HG03354 (cell line): ENCODE measurements around the gene GREB1.

Experiments
- ATAC-seq: cut with Tn5 transposase; IDR thresholded peaks from one replicate; pipeline ENCODE4 v1.9.1; 2021; ENCODE audit warnings: mild to moderate bottlenecking; ENCODE audit not compliant: unreplicated experiment, poor library complexity, severe bottlenecking

GREB1 gene

DNA sequence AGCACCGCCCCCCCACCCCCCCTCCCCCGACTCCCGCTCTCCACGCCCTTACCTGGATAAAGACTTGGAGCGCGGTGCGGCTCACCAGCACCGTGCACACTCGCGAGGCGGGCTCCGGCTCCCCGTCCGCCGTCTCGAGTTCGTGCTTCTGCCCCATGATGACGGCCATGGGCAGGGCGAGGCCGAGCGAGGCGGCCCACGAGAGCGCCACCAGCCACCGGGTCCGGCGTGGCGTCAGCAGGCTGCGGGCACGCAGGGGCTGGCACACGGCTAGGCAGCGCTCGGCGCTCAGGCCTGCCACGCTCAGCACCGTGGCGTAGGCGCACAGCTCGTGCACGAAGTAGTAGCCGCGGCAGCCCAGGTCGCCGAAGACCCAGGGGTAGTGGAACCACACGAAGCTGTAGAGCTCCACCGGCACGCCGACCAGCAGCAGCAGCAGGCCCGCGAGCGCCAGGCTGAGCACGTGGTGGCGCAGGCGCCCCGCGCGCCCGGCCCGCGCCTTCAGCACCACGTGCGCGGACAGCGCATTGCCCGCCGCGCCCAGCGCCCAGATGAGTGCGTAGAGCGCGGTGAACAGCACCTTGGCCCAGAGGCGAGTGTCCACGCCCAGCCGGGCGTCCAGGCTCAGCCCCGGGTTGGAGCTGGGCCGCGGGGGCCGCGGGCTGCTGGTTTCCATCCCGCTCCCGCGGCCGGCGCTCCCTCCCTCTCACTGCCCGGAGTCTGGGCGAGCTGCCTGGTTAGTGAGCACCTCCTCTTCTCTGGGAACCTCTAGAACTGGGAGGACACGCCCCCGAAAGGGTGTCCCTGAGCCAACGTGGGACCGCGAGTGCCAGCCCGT lies 135.8 kb downstream of the GREB1 start, which contains the start of gene NTSR2:
TSS of gene NTSR2 (minus strand) at position 742 of the 838 bp plus-strand sequence. CDS start at position 676, 66 bp downstream.
- no peak for ATAC-seq

DNA sequence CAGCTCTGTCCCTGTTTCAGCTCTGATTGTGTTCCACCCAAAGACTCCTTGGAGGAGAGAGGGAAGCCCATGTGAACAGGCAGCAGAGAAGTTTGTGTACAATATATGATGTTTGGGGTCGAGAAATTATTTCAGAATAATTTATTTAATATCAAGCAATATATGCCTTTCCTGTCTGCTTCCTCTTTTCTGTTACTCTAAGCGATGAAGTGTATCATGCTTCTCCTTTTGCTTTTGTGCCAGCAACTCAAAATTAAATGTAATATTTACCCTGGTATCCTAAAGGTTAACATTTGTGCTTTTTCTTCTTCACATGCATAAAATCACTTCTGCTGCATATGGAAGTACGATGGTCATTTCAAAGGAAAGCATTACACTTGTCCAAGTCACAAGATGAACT lies 138.6 kb downstream of the GREB1 start:
- ATAC-seq = no peak

DNA sequence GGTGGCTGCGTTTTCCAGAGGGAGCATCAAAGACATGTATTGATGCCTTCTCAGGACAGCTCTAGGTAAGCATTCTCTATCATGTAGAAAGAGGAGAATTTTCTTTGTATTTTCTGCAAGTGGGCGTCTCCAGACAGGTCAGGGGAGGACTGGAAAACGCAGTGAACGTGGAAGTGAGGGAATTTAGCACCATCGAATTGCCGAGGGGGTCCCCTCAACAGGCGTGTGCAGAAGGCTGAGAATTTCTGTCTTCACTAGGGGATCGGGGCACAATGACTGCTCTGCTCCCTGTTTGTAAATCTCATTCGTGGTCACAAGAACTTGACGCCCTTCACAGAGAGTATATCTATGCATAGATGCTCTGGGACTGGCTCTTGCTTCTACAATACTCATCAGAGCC lies 141.1 kb downstream of the GREB1 start:
- ATAC-seq = no peak

DNA sequence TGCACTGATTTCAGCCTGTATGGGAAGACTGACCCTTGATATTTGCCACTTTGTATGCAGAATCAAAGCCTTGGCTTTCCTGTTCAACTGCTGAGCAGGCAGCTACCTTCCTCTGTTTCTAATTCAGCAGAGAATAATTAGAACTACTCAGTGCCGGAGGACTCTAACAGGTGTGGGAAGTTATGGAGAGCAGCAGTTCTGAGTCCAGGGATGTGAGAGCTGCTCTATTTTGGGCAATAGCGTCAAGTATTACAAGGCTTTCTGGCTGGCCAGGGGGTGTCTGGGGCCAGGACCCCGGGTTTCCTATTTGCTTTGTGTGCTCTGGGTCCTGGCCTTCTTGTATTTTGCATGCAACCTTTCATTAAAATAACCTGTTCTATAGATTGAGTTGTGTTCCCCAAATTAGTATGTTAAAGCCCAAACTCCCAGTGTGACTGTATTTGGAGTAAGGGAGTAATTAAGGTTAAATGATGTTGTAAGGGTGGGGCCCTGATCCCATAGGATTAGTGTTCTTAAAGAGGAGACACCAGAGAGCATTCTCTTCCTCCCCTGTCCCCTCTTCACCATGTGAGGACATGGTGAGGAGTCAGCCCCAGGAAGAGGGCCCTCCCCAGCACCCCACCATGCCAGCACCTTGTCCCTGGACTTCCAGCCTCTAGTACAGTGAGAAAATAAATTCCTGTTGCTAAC lies 141.7 kb downstream of the GREB1 start:
- no peak for ATAC-seq

DNA sequence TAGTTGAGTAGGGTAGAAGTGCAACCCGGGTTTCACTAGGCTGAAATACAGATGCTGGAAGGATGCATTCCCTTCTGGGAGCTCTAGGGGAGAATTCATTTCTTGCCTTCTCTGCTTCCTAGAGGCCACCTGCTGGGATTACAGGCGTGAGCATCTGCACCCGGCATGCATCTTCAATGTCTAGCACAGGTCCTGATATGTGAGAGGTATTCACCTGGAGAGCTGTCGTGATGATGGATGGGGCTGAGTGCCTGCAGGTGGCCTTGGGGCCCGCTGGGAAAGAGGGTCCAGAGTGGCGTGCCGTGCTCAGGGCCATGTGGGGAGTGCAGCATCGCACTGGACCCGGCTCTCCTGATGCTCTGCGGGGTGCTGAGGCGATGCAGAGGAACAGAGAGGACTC lies 142.8 kb downstream of the GREB1 start:
- ATAC-seq = no peak

DNA sequence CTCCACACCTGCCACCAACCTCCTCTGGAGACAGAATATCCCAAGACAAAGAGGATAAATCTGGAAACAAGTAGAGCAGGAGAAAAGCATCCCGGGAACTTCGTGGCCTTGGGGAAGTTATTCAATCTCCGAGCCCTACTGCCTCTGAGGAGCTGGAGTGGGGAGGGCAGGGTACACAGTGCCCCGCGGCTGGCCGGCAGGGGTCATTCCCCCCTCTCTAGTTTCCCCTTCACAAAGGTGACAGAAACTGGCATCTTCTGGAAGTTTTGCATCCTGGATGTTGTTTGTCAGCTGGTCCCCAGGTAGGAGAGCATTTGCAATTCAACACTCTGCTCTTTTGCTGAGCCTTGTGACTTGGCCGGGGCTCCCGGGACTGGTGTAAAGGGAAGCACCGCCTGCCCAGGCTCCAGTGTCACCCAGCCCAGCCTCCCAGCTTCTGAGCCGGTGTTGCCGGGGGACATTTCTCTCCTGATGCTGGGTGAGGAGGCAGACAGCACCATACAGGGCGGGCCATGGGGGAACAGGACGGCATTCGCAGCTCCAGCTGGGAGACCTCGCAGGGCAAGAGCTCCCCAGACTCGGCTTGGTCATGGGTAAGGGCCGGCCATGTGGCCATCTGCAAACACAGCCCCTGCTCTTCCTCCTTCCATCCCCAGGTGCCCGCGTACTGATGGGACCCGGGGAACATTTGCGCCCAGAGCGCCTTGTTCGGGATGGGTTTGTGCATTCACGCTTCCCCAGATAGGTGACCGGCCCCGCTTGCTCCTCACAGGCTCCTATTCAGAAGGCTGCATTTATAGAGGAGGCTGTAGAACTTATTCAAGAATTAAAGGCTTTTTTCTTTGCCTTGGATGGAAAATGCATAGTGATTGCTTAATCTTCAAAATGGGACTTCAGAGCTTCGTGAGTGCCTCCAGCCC lies 143.6 kb downstream of the GREB1 start:
- ATAC-seq = no peak

DNA sequence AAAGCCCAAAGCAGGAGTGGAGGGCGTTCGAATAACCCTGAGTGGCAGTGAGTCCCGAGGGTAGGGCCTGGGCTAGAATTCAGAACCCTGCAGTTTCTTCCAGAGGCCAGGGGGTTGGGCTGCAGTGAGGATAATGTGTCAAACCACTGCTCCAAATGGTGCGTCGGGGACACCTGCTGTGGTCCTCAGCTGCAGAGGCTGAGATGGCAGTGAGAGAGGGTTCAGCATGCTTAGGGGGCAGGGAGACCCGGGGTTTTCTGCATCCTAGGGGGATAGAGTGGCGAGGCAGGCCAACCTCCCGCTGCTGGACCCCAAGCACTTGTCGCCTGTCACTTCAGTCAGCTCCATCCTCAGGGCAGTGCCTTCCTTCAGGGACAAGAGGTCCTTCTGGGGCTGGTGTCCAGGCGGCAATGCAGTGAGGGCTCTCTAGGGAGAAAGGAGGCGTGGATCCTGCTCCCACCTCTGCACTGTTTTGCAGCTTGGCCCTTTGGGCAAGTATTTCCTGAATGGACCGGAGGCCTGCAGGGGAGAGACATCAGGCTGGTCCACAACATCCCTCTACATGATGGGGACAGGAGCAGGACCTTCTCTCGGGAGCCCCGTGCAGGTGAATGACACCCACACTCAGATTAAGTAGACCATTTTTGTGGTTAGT lies 144.6 kb downstream of the GREB1 start:
- ATAC-seq = no peak

DNA sequence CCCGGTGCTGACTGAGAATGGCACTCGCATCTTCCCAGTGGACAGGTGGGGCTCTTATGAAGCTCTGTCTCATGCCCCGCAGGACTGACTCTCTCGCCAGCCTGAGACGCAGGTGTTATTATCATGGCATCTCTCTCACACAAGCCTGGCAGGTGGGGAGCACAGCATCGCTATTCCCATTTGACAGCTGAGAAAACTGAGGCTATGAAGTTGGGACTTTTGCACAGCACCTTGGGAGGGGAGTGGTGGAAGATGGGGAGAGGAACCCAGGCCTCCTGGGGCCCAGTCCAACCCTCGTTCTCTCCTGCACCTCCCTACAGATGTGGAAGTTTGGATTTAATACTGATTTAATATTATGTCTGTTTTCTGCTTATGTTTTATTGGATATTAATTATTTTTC lies 145.2 kb downstream of the GREB1 start:
- no peak for ATAC-seq

DNA sequence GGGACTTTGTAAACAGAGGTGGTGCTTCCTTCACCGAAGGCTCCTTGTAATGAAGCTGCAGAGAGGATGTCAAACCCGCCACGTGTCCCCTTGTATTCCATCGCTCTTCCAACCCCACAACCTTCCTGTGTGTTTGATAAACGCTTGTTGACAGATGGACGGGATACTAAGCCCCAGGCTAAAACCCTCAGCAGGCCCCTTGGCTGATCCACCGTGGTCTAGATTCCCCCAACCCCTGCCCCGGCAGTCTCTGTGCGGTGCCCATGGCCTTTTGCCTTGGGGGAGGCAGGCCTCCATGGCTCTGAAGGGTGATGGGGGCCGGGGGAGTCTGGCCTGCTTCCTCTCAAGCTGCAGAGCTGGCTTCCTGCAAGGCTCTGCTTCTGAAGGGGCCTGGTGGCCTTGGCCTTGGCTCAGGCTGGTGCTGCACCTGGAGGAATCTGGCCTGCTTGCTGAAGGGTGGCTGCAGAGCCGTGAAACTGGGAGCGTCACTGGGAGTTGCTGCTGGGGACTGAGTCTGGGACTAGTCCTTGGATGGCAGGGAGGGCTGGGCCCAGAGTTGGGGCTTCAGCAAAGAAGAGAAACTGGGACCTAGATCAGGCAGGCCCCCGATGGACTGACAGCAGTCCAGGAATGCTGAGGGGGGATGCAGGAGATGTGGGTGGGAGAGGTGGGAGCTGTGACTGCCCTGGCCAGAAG lies 145.8 kb downstream of the GREB1 start:
- no peak for ATAC-seq

DNA sequence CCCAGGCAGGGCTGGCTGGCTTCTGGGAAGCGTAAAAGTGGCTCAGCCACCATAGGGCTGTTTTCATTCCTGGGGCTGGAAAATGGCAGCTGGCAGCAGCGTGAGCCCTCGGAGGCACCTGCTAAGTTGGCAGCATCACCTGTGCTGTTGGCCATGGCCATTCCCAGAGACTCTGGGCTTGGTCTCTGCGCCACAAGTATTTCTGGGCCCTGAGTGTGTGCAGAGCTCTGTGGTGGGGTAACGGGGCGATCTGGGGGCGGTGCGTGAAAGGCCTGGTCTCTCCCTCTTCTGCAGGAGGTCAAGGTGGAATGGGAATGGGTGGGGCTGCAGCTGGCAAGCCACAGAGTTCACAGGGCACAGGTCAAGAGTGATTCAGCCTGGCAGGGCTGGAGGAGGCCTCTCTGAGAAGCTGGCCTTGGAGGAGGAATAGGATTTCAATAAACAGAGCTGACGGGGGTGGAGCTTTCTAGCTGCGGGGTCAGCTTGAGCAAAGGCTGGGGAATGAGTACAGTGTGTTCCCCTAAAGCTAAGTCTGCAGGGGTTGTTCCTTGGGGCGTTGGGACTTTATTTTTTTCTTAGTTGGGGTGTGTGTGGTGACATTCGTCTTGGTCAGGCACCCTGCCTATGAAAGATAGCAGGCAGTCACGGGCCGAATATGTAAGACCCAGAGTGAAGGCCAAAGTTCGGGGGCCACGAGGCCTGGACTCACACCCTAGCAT lies 146.5 kb downstream of the GREB1 start:
- no peak for ATAC-seq

DNA sequence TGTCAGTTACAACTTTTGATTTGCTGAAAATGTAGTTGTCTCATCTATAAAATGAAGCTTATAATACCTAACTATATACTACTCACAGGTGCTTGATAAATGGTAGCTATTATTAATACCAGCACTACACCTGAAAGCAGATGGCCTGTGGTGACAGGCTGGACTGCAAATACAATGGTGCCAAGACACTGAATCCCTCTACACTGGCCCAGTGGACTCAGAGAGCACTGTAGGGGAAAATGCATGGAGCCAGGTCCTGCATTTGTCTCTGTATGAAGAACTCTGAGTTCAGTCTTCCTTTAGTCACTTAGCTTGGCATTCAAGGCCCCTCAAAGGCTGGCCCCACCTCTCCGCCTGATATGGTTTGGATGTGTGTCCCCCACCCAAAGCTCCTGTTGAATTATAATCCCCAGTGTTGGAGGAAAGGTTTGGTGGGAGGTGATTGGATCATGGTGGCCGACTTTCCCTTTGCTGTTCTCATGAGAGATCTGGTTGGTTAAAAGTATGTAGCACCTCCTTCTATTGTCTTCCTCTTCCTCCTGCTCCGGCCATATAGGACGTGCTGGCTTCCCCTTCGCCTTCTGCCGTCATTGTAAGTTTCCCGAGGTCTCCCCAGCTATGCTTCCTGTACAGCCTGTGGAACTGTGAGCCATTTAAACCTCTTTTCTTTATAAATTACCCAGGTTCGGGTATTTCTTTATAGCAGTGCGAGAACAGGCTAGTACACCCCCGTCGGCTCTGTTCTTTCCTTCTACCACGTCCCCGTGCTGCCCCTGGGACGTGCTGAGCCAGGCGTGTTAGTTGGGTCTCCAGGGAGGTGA lies 147.3 kb downstream of the GREB1 start:
- no peak for ATAC-seq

DNA sequence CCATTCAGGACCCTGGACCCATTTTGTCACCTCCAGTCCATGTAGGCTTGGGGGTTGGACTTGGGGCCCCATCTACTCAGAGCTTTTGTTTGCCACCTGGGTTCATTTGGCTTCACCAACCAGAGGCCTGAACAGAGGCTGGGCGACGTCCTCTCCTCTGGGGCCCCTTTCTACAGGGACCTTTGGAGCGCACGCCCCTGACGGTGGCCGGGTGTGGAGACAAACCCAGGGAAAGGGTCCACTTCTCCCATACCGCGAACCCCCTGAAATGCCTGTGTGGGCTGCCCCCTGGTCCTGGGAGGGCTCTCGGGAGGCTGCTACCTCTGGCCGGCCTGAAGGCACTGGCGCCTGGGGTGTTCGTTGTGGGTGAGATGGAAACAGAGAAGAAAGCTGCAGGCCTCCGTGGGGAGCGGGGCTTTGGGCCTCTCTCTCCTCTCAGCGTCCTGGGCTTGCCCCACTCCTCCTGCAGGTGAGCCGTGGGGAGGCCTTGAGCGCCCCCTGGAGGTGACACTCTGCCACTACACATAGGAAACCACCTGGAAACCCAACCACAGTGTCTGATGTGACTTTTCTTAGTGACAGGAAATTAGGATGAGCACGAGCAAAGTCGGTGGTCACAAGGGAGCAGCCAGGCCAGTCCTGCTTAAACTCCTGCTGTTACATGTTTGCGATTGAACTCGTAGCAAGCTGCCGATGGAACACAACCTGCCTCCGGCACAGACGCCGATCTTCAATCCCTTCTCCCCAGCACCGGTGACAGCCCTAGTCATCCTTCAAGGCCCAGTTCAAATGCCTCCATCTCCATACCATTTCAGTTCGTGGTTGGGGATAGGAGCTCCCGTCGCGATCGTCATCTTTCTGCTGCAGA lies 148.1 kb downstream of the GREB1 start:
- ATAC-seq = peak; percentile 71

DNA sequence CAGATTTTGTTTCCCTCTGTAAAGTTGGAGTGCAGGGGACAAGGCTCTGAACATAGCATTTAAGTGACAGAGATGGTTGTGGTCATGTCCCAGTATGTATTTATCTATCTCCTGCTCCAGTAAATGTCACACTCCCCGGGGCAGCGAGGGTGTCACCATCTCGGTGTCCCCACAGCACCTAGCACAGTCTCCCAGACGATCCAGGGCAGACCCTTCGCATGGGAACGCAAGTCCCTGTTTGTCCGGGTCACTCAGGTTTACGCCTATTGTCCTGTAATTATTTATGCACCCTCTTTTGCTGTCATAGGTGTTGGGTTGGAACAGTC lies 148.7 kb downstream of the GREB1 start:
- ATAC-seq = no peak

DNA sequence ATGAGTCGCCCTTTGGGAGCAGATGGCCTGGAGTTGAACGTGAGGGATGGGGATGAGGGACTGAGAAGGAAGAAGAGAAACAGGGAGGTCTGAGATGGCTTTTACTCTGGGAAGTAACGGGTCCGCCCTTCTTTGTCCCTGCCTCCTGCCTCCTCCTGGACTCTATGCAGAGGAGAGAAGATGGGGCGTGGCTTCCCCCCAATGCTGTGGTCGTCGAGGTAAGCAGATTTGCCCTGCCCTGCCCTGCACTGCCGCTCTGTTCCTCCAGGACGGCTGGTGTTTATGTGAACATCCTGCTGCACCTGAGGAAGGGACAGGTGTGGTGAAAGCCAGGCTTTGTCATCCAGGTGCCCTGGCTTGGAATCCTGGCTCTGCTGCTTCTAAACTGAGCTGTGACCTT lies 149.6 kb downstream of the GREB1 start:
- no peak for ATAC-seq

DNA sequence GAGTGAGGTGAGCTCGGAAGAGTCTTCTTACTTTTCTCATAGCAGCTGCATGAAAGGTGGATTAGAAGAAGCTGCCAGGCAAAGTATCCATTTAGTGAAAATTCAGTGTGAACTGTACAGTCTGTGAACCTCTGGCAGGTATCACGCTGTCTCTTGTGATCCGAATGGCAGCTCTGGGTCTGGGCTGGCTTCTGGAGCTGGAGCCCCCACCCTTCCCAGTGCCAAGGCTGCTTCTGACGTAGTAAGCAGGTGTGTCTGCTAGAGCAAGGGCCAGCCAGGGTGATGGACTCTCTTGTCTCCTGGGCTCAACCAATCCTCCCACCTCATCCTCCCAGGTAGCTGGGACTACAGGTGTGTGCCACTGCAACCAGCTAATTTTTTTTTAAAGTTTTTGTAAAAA lies 150.1 kb downstream of the GREB1 start:
- ATAC-seq = no peak

DNA sequence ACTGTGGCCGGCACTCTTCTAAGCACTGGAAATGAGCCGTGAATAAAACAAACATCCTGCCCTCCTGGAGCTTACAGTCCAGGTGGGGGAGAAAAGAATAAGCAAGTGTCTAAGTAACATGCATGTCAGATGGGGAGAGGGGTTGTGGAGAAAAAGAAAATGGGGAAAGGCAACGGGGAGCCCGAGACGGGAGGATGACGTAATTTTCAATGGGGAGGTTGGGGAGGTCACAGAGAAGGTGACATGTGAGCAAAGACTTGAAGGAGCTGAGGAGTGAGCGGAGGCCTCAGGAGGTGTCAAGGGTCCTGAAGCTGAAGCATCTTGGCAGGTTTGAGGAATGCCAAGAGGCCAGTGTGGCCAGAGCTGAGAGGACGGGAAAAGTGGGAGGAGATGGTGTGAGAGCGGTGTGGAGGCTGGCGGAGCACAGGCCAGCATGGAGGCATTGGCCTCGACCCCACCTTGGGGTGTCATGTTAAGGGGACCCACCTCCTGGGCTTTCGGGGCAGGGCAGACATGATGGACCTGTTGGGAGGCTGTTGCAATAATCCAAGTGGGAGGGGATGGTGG lies 151.1 kb downstream of the GREB1 start:
- ATAC-seq = no peak
